Choroid plexus epithelial cell (primary cell): ENCODE results near the gene TAS1R1.

Source experiments
- DNase-seq: peaks from one replicate; pipeline ENCODE4 v3.0.0-alpha.2; 2010; ENCODE audit warnings: low read depth
- H3K4me3 ChIP-seq: 2 replicates; pipeline ENCODE4 v1.5.1; 2011; ENCODE audit warnings: low read depth, mild to moderate bottlenecking, control low read depth, low read length, moderate library complexity
- CTCF ChIP-seq: conservative IDR thresholded peaks from 2 replicates; pipeline ENCODE4 v1.5.1; 2011; ENCODE audit warnings: low read depth, mild to moderate bottlenecking, control low read depth, inconsistent platforms, low read length, moderate library complexity

TAS1R1 gene

GRCh38 chr1:6519935-6520671, 35.0 kb upstream of the TAS1R1 start:
- no peak overlapping the region for H3K4me3 ChIP-seq
- no peak for TF ChIP-seq CTCF
- peak; percentile 88 for DNase-seq

GRCh38 chr1:6521536-6521935, 33.6 kb upstream of the TAS1R1 start:
- H3K4me3 ChIP-seq = no peak overlapping the region
- TF ChIP-seq CTCF = no peak
- DNase-seq = no peak

GRCh38 chr1:6523566-6523965, 31.5 kb upstream of the TAS1R1 start:
- H3K4me3 ChIP-seq = no peak overlapping the region
- peak; percentile 61 for DNase-seq
- peak; percentile 76 for TF ChIP-seq CTCF

GRCh38 chr1:6526316-6526715, 28.8 kb upstream of the TAS1R1 start:
- no peak overlapping the region for H3K4me3 ChIP-seq
- TF ChIP-seq CTCF = no peak
- DNase-seq = no peak

- no peak for TF ChIP-seq CTCF
- no peak for DNase-seq
- H3K4me3 ChIP-seq = no peak overlapping the region
Measured at GRCh38 chr1:6528492-6528891, 26.6 kb upstream of the TAS1R1 start.

- H3K4me3 ChIP-seq = no peak overlapping the region
- no peak for DNase-seq
- TF ChIP-seq CTCF = no peak
Measured at GRCh38 chr1:6530504-6531160, 24.5 kb upstream of the TAS1R1 start.

- H3K4me3 ChIP-seq = no peak overlapping the region
- no peak for DNase-seq
- TF ChIP-seq CTCF = no peak
Measured at GRCh38 chr1:6531996-6532395, 23.1 kb upstream of the TAS1R1 start.
